CD4-positive, alpha-beta T cell treated with Interferon gamma for 1 hour (primary cell): ENCODE results near the gene RIMKLA.

Experiments used
- DNase-seq: peaks from one replicate; pipeline ENCODE4 v3.0.0-alpha.2; 2020

The RIMKLA gene, protein sequence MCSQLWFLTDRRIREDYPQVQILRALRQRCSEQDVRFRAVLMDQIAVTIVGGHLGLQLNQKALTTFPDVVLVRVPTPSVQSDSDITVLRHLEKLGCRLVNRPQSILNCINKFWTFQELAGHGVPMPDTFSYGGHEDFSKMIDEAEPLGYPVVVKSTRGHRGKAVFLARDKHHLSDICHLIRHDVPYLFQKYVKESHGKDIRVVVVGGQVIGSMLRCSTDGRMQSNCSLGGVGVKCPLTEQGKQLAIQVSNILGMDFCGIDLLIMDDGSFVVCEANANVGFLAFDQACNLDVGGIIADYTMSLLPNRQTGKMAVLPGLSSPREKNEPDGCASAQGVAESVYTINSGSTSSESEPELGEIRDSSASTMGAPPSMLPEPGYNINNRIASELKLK

GRCh38 chr1:42380586-42381279 is at the start of gene RIMKLA:
Gene RIMKLA (plus strand): TSS chr1:42380792. CDS start chr1:42380935, 143 bp downstream.
- DNase-seq, result peak; percentile 32

DNA sequence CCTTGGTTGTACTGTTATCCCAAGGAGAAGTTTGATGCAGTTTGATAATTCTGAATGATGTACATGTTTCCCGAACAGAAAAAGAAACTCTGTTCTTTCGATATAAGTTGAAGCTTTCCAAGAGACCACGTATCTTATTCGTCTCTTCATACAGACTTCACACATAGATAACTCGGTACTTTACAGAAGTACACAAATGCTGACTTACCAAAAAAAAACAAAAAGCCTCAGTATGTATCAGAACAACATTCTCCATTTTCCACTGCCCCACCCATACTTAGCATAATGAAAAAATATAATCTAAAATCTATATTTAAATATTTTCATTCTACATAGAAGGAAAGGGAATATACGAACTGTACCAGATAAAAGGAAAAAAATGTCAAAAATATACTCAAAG is 47.7 kb upstream of the RIMKLA start:
- no peak for DNase-seq

DNA sequence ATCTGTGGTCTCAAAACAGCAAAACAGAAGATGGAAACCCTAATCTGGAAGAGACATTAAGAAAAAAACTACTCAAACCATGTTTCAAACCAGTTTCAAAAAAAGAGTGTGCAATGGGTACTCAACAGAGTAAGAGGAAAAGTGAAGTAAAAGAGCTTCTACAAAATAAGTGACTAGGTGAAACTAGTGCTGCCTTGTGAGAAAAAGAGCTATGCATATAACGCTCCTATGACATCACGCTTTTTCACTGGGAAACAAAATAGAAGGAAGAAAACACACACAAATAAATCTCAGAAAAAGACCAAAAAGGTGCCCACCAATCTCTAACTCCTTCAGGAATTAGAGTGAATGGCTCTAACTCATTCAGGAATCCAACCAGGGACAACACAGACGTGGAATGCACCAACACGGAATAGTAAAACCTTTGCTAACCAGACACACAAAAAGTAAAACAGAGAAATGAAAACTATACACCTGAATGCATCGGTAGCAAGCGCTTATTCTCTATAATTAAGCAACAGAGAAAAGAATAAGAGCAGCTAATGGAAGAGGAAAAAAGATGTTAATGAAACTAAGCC is 46.8 kb upstream of the RIMKLA start:
- DNase-seq, result no peak

- peak; percentile 1 for DNase-seq
Measured at GRCh38 chr1:42334240-42335049, 46.1 kb upstream of the RIMKLA start.

DNA sequence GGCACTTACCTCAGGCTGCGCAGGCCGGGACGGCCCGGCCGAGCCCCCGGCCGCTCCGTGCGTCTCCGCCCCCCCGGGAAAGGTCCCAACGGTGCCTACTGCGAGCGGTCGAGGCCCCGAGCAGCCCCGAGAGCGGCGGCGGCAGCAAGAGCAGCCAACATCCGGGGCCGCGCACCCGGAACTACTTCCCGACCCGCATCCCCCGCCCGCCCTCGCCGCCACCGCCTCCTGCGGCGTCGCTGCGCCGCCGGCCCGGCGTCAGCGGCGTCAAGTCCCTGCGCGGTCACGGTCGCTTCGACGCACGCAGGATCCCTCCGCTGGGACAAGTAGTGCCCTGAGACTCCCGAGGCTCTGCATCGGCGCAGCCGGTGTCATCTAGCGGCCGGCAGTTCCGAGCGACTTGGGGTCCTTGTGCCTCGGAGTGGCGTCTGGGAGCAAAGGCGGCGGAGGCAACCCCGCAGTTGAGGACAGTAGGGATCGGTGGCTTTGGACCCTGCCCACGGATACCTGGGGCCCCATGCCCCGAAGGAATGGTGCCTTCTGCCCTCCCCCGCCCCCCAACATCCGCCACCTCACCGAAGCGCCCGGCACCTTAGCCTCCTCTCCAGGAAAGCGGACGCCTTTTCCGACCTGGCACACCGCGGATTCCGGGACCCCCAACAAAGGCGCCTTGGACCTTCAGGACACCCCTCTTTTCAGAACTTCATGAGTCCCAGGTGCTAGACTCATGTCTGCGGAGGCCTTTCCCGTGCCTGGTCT is 45.4 kb upstream of the RIMKLA start, which contains the start of gene FOXJ3:
Gene FOXJ3, minus strand, starts transcription at position 186 of the 759 bp plus-strand sequence. CDS start 24,142 bp downstream, outside the sequence.
- peak; percentile 89 for DNase-seq

DNA sequence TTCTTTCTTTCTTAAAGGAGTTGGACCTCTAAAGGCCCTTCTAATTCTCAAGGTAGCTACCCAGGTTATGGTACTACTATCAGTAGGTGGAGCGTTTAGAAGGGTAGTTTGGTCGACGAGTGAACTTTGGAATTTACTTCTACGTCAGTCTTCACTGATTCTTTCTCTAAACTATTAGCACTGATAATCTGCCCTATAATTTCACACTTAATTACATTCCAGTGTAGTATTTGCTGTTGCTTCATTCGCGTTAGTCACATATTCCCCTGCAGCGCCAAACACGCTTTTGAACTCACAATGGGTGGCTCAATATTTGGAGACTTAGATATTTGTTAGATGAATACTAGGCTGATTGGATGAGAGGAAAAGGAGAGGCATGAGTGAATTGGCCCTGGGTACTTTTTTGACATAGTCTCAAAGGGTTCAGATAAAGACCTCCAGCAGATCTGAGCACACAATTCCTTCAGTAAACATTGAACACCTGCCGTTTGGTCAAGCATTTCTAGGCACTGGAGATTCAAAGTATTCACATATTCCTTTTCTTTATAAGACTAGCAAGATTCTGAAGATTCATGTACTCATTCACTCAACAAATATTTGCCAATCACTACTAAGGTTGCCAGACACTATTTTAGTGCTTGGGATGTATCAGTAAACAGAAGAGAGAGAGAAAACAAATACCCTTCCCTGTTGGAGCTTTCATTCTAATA is 44.6 kb upstream of the RIMKLA start:
- DNase-seq, result no peak

GRCh38 chr1:42336978-42337377 is 43.6 kb upstream of the RIMKLA start:
- DNase-seq, result no peak

GRCh38 chr1:42340093-42340492 is 40.5 kb upstream of the RIMKLA start:
- DNase-seq, result no peak

GRCh38 chr1:42340901-42341300 is 39.7 kb upstream of the RIMKLA start:
- DNase-seq, result no peak

- DNase-seq, result no peak
Measured at GRCh38 chr1:42343049-42343448, 37.5 kb upstream of the RIMKLA start.

DNA sequence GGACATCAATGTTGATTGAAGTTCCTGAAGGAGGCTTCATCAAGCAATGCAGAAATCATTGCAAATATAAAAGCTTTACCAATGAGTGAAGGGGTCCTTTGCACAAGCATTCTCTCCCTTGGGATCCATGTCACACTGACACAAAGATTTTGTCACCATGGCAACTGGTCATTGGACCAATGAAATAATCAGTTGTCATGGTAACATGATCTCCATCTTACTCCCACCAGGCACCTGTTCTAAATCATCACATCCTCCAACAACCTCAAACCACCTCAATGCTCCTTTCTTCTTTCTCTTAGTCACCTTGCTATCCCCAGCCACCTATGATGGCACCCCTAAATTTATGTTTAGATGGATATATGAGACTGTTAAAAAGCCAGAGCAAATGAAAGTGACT is 32.1 kb upstream of the RIMKLA start:
- DNase-seq, result no peak

DNA sequence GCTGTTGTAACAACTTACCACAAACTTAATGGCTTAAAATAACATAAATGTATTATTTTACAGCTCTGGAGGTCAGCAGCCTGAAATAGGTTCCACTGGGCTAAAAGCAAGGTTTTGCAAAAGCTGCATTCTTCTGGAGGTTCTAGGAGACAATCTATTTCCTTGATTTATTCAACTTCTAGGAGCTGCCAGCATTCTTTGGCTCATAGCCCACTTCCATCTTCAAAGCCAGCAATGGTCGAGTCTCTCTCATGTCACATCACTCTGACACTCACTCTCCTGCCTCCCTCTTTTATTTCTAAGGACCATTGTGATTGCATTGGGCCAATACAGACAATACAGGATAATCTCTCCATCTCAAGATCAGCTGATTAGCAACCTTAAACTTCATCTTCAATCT is 30.5 kb upstream of the RIMKLA start:
- DNase-seq, result no peak

GRCh38 chr1:42358791-42359190 is 21.8 kb upstream of the RIMKLA start:
- no peak for DNase-seq

- DNase-seq, result no peak
Measured at GRCh38 chr1:42359466-42359865, 21.1 kb upstream of the RIMKLA start.

DNA sequence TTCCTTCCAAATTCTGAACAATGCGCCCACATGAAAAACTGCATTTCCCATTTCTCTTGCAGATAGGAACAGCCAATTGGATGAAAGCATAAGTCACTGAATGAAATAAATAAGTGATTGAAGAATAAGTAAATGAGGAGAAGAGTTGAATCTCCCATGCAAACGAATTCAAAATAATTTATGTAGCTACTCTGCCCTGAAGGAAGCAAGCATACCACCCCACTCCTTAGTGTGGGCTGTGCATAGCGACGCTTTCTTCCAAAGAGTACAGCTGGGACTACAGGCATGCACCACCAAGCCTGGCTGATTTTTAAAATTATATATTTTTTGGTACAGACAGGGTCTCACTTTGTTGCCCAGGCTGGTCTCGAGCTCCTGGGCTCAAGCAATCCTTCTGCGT is 16.5 kb upstream of the RIMKLA start:
- no peak for DNase-seq

GRCh38 chr1:42364542-42364941 is 16.1 kb upstream of the RIMKLA start:
- DNase-seq, result no peak

DNA sequence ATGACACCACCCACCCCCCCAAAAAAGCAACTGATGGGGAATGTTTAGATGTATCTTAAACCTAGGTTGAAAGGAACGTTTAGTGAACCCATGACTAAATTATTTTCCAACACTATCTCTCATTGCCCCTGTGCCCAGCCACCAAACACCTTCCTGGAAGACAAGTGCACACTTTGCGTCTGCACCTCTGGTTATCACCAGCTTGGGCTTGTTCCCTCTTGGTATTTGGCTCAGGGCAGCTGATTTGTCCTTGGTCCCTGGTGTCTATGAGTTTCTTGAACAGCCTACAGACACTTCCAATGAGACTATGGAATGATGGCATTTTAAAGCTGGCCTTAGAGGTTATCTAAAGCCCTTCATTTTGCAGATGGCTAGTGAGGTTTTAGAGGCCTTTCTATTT is 15.5 kb upstream of the RIMKLA start:
- no peak for DNase-seq

GRCh38 chr1:42368096-42368795 is 12.3 kb upstream of the RIMKLA start:
- DNase-seq, result no peak

DNA sequence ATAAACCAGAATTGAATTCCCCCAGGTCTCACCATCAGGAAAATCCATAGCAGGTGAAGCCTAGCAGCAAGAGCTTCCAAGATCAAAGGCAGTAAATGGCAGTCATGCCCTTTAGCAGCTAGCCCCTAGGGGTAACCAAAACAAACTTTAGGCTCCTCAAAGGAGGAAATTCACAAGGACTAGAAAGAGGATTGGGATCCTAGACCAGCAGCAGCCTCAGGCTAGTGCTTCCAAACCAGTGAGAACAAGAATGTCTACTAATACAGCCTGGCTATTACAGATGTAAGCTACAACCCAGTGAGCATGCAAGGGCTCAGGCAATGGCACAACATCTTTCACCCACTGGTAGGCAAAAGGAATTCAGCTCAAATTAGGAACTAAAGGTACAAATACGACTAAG is 11.1 kb upstream of the RIMKLA start:
- DNase-seq, result no peak

- no peak for DNase-seq
Measured at GRCh38 chr1:42370876-42371549, 9.6 kb upstream of the RIMKLA start.
